ENCODE results near the gene ISG15.

The ISG15 gene

GRCh38 chr1:1013105-1013921 is at the start of gene ISG15:
Gene ISG15, plus strand, starts transcription at chr1:1013497. Its CDS starts 77 bp downstream, at chr1:1013574.
- peak; percentile 60 for DNase-seq

GRCh38 chr1:963746-964525 is 49.4 kb upstream of the ISG15 start:
- DNase-seq: no peak

- no peak for DNase-seq
Observed at GRCh38 chr1:964691-965525, 48.4 kb upstream of the ISG15 start.

GRCh38 chr1:965526-966134 is 47.7 kb upstream of the ISG15 start:
- DNase-seq: no peak

- no peak for DNase-seq
Observed at GRCh38 chr1:966135-966703, 47.1 kb upstream of the ISG15 start, which contains the start of gene PLEKHN1. Gene PLEKHN1, plus strand, starts transcription at chr1:966482. Its CDS starts 50 bp downstream, at chr1:966532.

- DNase-seq: no peak
Observed at GRCh38 chr1:966704-967300, 46.5 kb upstream of the ISG15 start.

GRCh38 chr1:967466-968343 is 45.6 kb upstream of the ISG15 start:
- no peak for DNase-seq

GRCh38 chr1:969260-969855 is 43.9 kb upstream of the ISG15 start:
- DNase-seq: no peak

GRCh38 chr1:970242-970972 is 42.9 kb upstream of the ISG15 start:
- peak; percentile 21 for DNase-seq

- no peak for DNase-seq
Observed at GRCh38 chr1:970973-971730, 42.1 kb upstream of the ISG15 start.

- no peak for DNase-seq
Observed at GRCh38 chr1:971751-972506, 41.4 kb upstream of the ISG15 start.

GRCh38 chr1:972726-973458 is 40.4 kb upstream of the ISG15 start:
- no peak for DNase-seq

- no peak for DNase-seq
Observed at GRCh38 chr1:973459-974292, 39.6 kb upstream of the ISG15 start.

- no peak for DNase-seq
Observed at GRCh38 chr1:974293-974640, 39.0 kb upstream of the ISG15 start.

GRCh38 chr1:974687-975328 is 38.5 kb upstream of the ISG15 start:
- DNase-seq: no peak

- no peak for DNase-seq
Observed at GRCh38 chr1:975365-975764, 37.9 kb upstream of the ISG15 start.

All from NCI-H2171 treated with DMSO at 0.1 percent for 48 hours (cell line).